ES-I3 (cell line): ENCODE results near the gene BPIFB2.

ENCODE experiments used
- H3K36me3 ChIP-seq: 2 replicates; pipeline ENCODE4 v1.6.1; 2013; ENCODE audit warnings: mild to moderate bottlenecking, low read length, control low read depth, moderate library complexity; ENCODE audit not compliant: insufficient read depth
- H3K4me1 ChIP-seq: 2 replicates; pipeline ENCODE4 v1.6.1; 2013; ENCODE audit warnings: mild to moderate bottlenecking, control low read depth, low read length; ENCODE audit not compliant: insufficient read depth
- H3K9ac ChIP-seq: 2 replicates; pipeline ENCODE4 v1.6.1; 2013; ENCODE audit warnings: low read depth, mild to moderate bottlenecking, low read length, moderate library complexity
- H3K9me3 ChIP-seq: 2 replicates; pipeline ENCODE4 v1.6.1; 2013; ENCODE audit warnings: mild to moderate bottlenecking, low read length, moderate library complexity; ENCODE audit not compliant: control insufficient read depth, insufficient read depth

Gene BPIFB2

GRCh38 chr20:33002087-33002808 is 5.3 kb upstream of the BPIFB2 start:
- Histone ChIP-seq H3K36me3 (no peaks in the 10 kb centered on the region), H3K4me1 (no peaks in the 10 kb centered on the region; the same call in 1 of the 2 replicates), H3K9ac (no peak overlapping the region), H3K9me3 (peaks cover 5% of the 10 kb centered on the region; the same call in 1 of the 2 replicates)

GRCh38 chr20:33004141-33004751 is 3.3 kb upstream of the BPIFB2 start, which contains the start of gene SUN5:
Gene SUN5 (minus strand): TSS chr20:33004433. CDS start chr20:33004340, 93 bp downstream.
- no peaks in the 10 kb centered on the region; the same call in 1 of the 2 replicates for H3K4me1 ChIP-seq
- H3K9ac ChIP-seq, result no peak within 1 kb of the TSS
- H3K36me3 ChIP-seq, result no peaks in the 10 kb centered on the region
- peaks cover 5% of the 10 kb centered on the region; the same call in 1 of the 2 replicates for H3K9me3 ChIP-seq

GRCh38 chr20:33005132-33005566 is 2.4 kb upstream of the BPIFB2 start:
- H3K4me1 ChIP-seq, result no peaks in the 10 kb centered on the region; the same call in 1 of the 2 replicates
- peaks cover 5% of the 10 kb centered on the region; the same call in 1 of the 2 replicates for H3K9me3 ChIP-seq
- no peak overlapping the region for H3K9ac ChIP-seq

GRCh38 chr20:33005908-33006775 is 1.4 kb upstream of the BPIFB2 start:
- Histone ChIP-seq H3K4me1 (no peaks in the 10 kb centered on the region; the same call in 1 of the 2 replicates), H3K36me3 (no peaks in the 10 kb centered on the region), H3K9me3 (peaks cover 5% of the 10 kb centered on the region; the same call in 1 of the 2 replicates), H3K9ac (no peak overlapping the region)

More at GRCh38 chr20:33005132-33005566, 2.4 kb upstream of the BPIFB2 start:
- no peaks in the 10 kb centered on the region for H3K36me3 ChIP-seq

- Histone ChIP-seq H3K9ac (no peak overlapping the region), H3K36me3 (no peaks in the 10 kb centered on the region)
Observed at GRCh38 chr20:33006776-33007375, 628 bp upstream of the BPIFB2 start.

GRCh38 chr20:33008336-33009213 is 1.1 kb downstream of the BPIFB2 start:
- Histone ChIP-seq H3K36me3 (no peaks in the 10 kb centered on the region), H3K9me3 (peaks cover 5% of the 10 kb centered on the region; the same call in 1 of the 2 replicates), H3K4me1 (no peaks in the 10 kb centered on the region)

More at GRCh38 chr20:33006776-33007375, 628 bp upstream of the BPIFB2 start:
- H3K9me3 ChIP-seq, result peaks cover 5% of the 10 kb centered on the region; the same call in 1 of the 2 replicates
- no peaks in the 10 kb centered on the region for H3K4me1 ChIP-seq

GRCh38 chr20:33009214-33010132 is 2.0 kb downstream of the BPIFB2 start:
- H3K9me3 ChIP-seq, result peaks cover 5% of the 10 kb centered on the region; the same call in 1 of the 2 replicates
- peaks cover 4% of the 10 kb centered on the region; the same call in 1 of the 2 replicates for H3K4me1 ChIP-seq
- H3K36me3 ChIP-seq, result no peaks in the 10 kb centered on the region
- no peak overlapping the region for H3K9ac ChIP-seq

More at GRCh38 chr20:33008336-33009213, 1.1 kb downstream of the BPIFB2 start:
- H3K9ac ChIP-seq, result no peak overlapping the region

- Histone ChIP-seq H3K4me1 (peaks cover 6% of the 10 kb centered on the region; the same call in 1 of the 2 replicates), H3K36me3 (no peaks in the 10 kb centered on the region), H3K9ac (no peak overlapping the region), H3K9me3 (peaks cover 3% of the 10 kb centered on the region; the same call in 1 of the 2 replicates)
Observed at GRCh38 chr20:33010133-33010504, 2.6 kb downstream of the BPIFB2 start.

- Histone ChIP-seq H3K36me3 (no peaks in the 10 kb centered on the region), H3K9me3 (peaks cover under 1% of the 10 kb centered on the region; the same call in 1 of the 2 replicates), H3K9ac (no peak overlapping the region), H3K4me1 (peaks cover 6% of the 10 kb centered on the region; the same call in 1 of the 2 replicates)
Observed at GRCh38 chr20:33010674-33011449, 3.4 kb downstream of the BPIFB2 start.

- Histone ChIP-seq H3K4me1 (peaks cover 6% of the 10 kb centered on the region; the same call in 1 of the 2 replicates), H3K36me3 (no peaks in the 10 kb centered on the region), H3K9ac (no peak overlapping the region), H3K9me3 (no peaks in the 10 kb centered on the region)
Observed at GRCh38 chr20:33012327-33013189, 5.1 kb downstream of the BPIFB2 start.
